ENCODE results near the gene CPA5.
A peak's percentile ranks its signal among the peaks of the same experiment; 100 is the strongest.

The CPA5 gene

DNA sequence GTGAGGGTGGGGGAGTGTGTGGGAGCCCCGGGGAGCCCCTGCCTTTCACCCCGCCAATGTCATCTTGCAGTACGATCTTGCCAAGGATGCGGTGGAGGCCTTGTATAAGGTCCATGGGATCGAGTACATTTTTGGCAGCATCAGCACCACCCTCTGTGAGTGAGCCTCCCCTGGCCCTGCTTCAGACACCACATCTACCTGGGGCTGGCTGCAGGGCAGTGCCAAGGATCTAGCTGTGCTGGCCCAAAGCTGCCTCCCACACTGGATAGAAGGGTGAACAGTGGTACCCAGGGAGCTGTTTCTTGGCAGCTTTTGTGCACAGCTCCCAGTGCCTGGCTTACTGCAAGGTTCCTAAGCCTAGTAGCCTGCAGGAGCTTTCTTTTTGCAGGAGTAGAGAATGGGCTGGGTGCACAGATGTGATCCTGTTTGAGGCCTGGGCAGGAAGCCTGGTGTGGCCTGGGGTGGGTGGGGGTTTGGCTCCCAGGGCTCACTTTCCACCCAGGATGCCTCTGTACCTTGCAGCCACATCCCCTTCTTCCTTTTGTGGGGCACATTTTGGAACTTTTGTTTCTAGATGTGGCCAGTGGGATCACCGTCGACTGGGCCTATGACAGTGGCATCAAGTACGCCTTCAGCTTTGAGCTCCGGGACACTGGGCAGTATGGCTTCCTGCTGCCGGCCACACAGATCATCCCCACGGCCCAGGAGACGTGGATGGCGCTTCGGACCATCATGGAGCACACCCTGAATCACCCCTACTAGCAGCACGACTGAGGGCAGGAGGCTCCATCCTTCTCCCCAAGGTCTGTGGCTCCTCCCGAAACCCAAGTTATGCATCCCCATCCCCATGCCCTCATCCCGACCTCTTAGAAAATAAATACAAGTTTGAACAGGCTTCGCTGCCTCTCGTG lies 23.5 kb downstream of the CPA5 start:
- no peak for DNase-seq
- H3K79me1 ChIP-seq (replicated peaks; ENCODE audit: low read length, poor library complexity, severe bottlenecking): no peaks in the 10 kb centered on the region
- H4K91ac ChIP-seq (ENCODE audit: low read length): peak overlapping the region; percentile 94
- H2BK120ac ChIP-seq (ENCODE audit: low read depth, low read length): peak overlapping the region; percentile 83
- H3K36me3 ChIP-seq (ENCODE audit: control insufficient read depth in 1 of 2, insufficient read depth in 2 of 2, low read depth in 1 of 2, low read length in 2 of 2): no peaks in the 10 kb centered on the region
- no peak overlapping the region for H3K23ac ChIP-seq (ENCODE audit: low read length in 2 of 2)
- no peak overlapping the region for H3K9ac ChIP-seq (ENCODE audit: low read length)
- H3K4me2 ChIP-seq (ENCODE audit: low read length, poor library complexity, severe bottlenecking): no peak overlapping the region
- peak overlapping the region; percentile 62 for H2BK15ac ChIP-seq (ENCODE audit: low read depth, poor library complexity, severe bottlenecking)
- H3K4me1 ChIP-seq (ENCODE audit: control insufficient read depth, insufficient read depth, low read depth, low read length): peaks cover 55% of the 10 kb centered on the region
- no peak overlapping the region for H2AFZ ChIP-seq (ENCODE audit: low read depth, low read length)
- no peak overlapping the region for H3K4me3 ChIP-seq (ENCODE audit: insufficient read depth in 1 of 2, low read depth in 1 of 2, low read length in 2 of 2)
- H2BK12ac ChIP-seq (ENCODE audit: low read length in 2 of 2): peak overlapping the region; percentile 60 to 99
- peak overlapping the region; percentile 97 for H3K18ac ChIP-seq (ENCODE audit: low read depth in 1 of 2, low read length in 2 of 2)
- H3K27me3 ChIP-seq (ENCODE audit: control insufficient read depth in 1 of 2, insufficient read depth in 1 of 2, low read length in 2 of 2): no peaks in the 10 kb centered on the region
- H3K4ac ChIP-seq (ENCODE audit: low read depth in 1 of 2, low read length in 2 of 2): peak overlapping the region; percentile 61 to 90
- H4K8ac ChIP-seq (ENCODE audit: low read length): peak overlapping the region; percentile 93
- no peak overlapping the region for H2BK5ac ChIP-seq (ENCODE audit: low read depth, low read length, poor library complexity, severe bottlenecking)
- H3K27ac ChIP-seq (ENCODE audit: low read length, poor library complexity, severe bottlenecking): peak overlapping the region; percentile 82
- 95% methylated on average over 19 of the region's 19 CpGs for WGBS
- H2AK5ac ChIP-seq (ENCODE audit: low read length, severe bottlenecking): peak overlapping the region; percentile 90
- peak overlapping the region in 1 of 2 experiments; percentile 73 for H3K14ac ChIP-seq (ENCODE audit: low read length in 2 of 2)
- H3K9me3 ChIP-seq (ENCODE audit: control insufficient read depth, low read length): no peaks in the 10 kb centered on the region

DNA sequence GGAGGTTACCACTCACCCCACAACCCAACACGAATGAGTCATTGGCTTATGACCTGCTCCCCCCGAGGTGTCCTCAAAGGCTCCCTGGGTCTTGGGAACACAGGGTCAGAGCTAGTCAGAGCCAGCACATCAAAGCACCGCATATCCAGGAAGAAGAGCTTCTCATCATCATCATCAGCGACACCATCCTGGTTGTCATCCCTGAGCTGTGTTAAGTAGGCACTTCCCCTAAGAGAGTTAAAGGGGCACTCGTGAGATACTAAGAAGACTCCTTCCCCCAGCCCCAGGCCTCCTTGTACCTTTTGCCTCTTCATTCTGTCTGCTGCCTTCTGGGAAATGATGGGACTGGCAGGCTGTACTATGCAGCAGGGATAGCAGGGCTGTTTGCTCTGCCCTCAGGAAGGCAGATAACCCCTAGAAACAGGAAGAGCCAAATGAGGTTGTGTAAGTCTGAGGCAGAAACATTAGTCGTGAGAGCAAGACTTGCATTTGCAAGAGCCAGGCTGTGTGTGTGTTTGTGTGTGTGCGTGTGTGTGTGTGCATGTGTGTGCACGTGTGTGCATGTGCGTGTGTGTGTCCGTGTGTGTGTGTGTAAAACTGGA lies 24.6 kb downstream of the CPA5 start:
- peak overlapping the region; percentile 94 for H2BK15ac ChIP-seq (ENCODE audit: low read depth, poor library complexity, severe bottlenecking)
- H2AK5ac ChIP-seq (ENCODE audit: low read length, severe bottlenecking): peak overlapping the region; percentile 90
- H4K91ac ChIP-seq (ENCODE audit: low read length): peak overlapping the region; percentile 96
- no peaks in the 10 kb centered on the region for H3K36me3 ChIP-seq (ENCODE audit: control insufficient read depth in 1 of 2, insufficient read depth in 2 of 2, low read depth in 1 of 2, low read length in 2 of 2)
- H2AFZ ChIP-seq (ENCODE audit: low read depth, low read length): no peak overlapping the region
- H3K4ac ChIP-seq (ENCODE audit: low read depth in 1 of 2, low read length in 2 of 2): peak overlapping the region; percentile 61 to 90
- peak overlapping the region; percentile 97 for H3K18ac ChIP-seq (ENCODE audit: low read depth in 1 of 2, low read length in 2 of 2)
- peak overlapping the region; percentile 83 for H2BK120ac ChIP-seq (ENCODE audit: low read depth, low read length)
- no peaks in the 10 kb centered on the region for H3K79me1 ChIP-seq (replicated peaks; ENCODE audit: low read length, poor library complexity, severe bottlenecking)
- H3K27me3 ChIP-seq (ENCODE audit: control insufficient read depth in 1 of 2, insufficient read depth in 1 of 2, low read length in 2 of 2): no peaks in the 10 kb centered on the region
- H3K23ac ChIP-seq (ENCODE audit: low read length in 2 of 2): peak overlapping the region in 1 of 2 experiments; percentile 16
- H4K8ac ChIP-seq (ENCODE audit: low read length): peak overlapping the region; percentile 97
- H3K4me3 ChIP-seq (ENCODE audit: insufficient read depth in 1 of 2, low read depth in 1 of 2, low read length in 2 of 2): peak overlapping the region in 1 of 2 experiments; percentile 19
- no peak overlapping the region for H3K4me2 ChIP-seq (ENCODE audit: low read length, poor library complexity, severe bottlenecking)
- H3K4me1 ChIP-seq (ENCODE audit: control insufficient read depth, insufficient read depth, low read depth, low read length): peaks cover 58% of the 10 kb centered on the region
- peak overlapping the region; percentile 16 for H3K9ac ChIP-seq (ENCODE audit: low read length)
- H3K9me3 ChIP-seq (ENCODE audit: control insufficient read depth, low read length): no peaks in the 10 kb centered on the region
- 35% methylated on average over 9 of the region's 10 CpGs for WGBS
- peak overlapping the region; percentile 49 for H2BK5ac ChIP-seq (ENCODE audit: low read depth, low read length, poor library complexity, severe bottlenecking)
- peak; percentile 92 for DNase-seq
- peak overlapping the region; percentile 12 to 14 for H3K14ac ChIP-seq (ENCODE audit: low read length in 2 of 2)
- H3K27ac ChIP-seq (ENCODE audit: low read length, poor library complexity, severe bottlenecking): peak overlapping the region; percentile 82
- H2BK12ac ChIP-seq (ENCODE audit: low read length in 2 of 2): peak overlapping the region; percentile 98 to 99

DNA sequence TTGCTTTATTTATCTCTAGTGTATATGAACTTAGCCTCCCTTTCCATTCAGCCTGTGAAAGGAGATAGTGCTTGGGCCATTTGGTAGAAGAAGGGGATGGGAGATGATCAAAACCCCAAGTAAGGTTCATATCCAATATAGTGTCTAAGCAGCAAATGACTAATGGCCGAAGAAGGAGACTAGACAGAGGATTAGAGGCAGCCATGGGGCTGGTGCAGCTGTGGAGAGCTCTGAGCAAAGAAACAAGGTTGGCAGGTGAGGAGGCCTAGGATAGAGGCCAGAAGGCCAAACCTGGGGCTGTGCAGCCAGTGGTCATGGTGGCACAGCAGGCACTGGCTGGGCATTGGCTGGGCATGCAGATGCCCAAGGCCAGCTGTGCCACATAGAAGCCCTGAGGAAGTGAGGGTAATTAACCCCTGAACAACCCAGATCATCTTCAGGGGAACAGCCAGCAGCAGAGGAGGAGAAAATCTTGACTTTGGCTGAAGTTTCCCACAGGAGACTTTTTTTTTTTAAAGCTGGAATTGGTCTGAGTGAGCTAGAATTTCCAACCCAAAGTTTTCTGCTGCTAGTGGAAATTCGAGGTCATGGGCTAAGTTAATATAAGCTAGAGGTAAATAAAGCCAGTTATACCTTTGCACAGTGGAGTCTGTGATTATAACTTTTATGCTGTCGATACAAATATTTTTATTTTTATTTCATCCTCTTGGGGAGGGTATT lies 25.4 kb downstream of the CPA5 start:
- H3K9me3 ChIP-seq (ENCODE audit: control insufficient read depth, low read length): no peaks in the 10 kb centered on the region
- H2AFZ ChIP-seq (ENCODE audit: low read depth, low read length): no peak overlapping the region
- peak; percentile 67 for DNase-seq
- peak overlapping the region; percentile 95 for H4K8ac ChIP-seq (ENCODE audit: low read length)
- peak overlapping the region in 1 of 2 experiments; percentile 86 for H3K23ac ChIP-seq (ENCODE audit: low read length in 2 of 2)
- no peaks in the 10 kb centered on the region for H3K79me1 ChIP-seq (replicated peaks; ENCODE audit: low read length, poor library complexity, severe bottlenecking)
- H3K4me3 ChIP-seq (ENCODE audit: insufficient read depth in 1 of 2, low read depth in 1 of 2, low read length in 2 of 2): peak overlapping the region in 1 of 2 experiments; percentile 19
- H2BK120ac ChIP-seq (ENCODE audit: low read depth, low read length): peak overlapping the region; percentile 78
- peak overlapping the region; percentile 47 for H2BK5ac ChIP-seq (ENCODE audit: low read depth, low read length, poor library complexity, severe bottlenecking)
- H3K9ac ChIP-seq (ENCODE audit: low read length): peak overlapping the region; percentile 16
- 92% methylated on average over 2 of the region's 3 CpGs for WGBS
- peak overlapping the region in 1 of 2 experiments; percentile 94 for H3K14ac ChIP-seq (ENCODE audit: low read length in 2 of 2)
- no peaks in the 10 kb centered on the region for H3K36me3 ChIP-seq (ENCODE audit: control insufficient read depth in 1 of 2, insufficient read depth in 2 of 2, low read depth in 1 of 2, low read length in 2 of 2)
- peak overlapping the region; percentile 97 to 99 for H3K4ac ChIP-seq (ENCODE audit: low read depth in 1 of 2, low read length in 2 of 2)
- peak overlapping the region; percentile 93 to 96 for H3K18ac ChIP-seq (ENCODE audit: low read depth in 1 of 2, low read length in 2 of 2)
- peak overlapping the region; percentile 50 for H2AK5ac ChIP-seq (ENCODE audit: low read length, severe bottlenecking)
- H3K27ac ChIP-seq (ENCODE audit: low read length, poor library complexity, severe bottlenecking): peak overlapping the region; percentile 82
- H3K4me1 ChIP-seq (ENCODE audit: control insufficient read depth, insufficient read depth, low read depth, low read length): peaks cover 59% of the 10 kb centered on the region
- no peaks in the 10 kb centered on the region for H3K27me3 ChIP-seq (ENCODE audit: control insufficient read depth in 1 of 2, insufficient read depth in 1 of 2, low read length in 2 of 2)
- no peak overlapping the region for H3K4me2 ChIP-seq (ENCODE audit: low read length, poor library complexity, severe bottlenecking)
- H2BK12ac ChIP-seq (ENCODE audit: low read length in 2 of 2): peak overlapping the region; percentile 98 to 100
- peak overlapping the region; percentile 99 for H4K91ac ChIP-seq (ENCODE audit: low read length)
- peak overlapping the region; percentile 35 for H2BK15ac ChIP-seq (ENCODE audit: low read depth, poor library complexity, severe bottlenecking)
